Measurements from ENCODE around the gene PLOD2. TPM values are rescaled to one million over a fixed set of nuclear protein-coding genes. Genes with fewer than 3 reads are reported as not detected.

Gene PLOD2
- polyA plus RNA-seq (ENCODE audit: insufficient read length) = 10.7 TPM

DNA sequence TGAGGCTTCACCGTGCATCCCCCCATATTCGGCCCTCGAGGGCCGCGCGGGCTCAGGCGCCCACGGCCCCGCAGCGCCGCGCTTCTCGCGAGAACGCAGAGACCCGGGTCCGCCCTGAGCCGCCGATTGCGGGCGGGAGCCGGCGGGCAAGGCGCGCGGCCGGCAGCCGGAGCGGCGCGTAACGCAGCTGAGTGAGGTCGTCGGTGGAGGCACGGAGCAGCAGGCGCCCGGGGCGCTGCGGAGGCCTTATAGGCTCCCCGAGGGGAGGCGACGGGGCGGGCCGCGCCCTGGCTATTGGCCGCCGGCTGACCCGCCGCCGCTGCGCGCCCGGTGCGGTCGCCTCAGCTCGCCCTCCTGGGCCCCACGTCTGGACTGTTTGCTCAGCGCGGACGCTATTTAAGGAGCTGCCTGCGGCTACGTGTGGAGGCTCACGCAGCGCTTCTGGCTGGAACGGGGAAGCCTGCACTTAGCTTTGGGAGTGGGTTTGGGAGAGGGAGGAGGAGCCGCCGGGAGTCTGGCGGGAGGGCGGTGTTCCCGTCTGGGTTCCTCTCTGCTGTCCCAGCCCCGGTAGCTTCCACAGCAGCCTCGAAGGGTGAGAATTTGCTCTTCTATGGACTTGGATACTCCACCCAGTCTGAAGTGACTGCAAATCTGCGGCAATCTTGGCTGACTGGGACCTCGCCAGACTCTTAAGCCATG, at the start of gene PLOD2:
PLOD2 (minus strand) TSS at position 221 of the 699 bp plus-strand sequence; CDS start at position 26, 195 bp downstream.
- DNase-seq = peak; percentile 84

DNA sequence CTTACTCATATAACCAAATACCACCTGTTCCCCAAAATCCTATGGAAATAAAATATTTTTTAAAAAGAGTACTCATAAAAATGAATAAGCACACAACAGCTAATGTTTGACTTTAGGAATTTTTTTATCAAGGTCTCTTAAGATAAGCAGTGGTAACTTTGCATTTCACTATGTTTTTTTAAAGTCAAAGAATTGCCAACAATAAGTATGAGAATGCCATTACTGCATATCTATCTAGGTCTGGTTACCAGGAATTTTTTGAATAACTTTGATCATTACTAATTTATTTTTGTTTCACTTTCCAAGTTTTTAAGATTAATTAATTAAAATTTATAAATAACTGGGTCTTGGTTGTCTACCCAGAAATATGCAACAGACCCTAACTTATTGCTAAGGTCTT, 48.4 kb upstream of the PLOD2 start:
- no peak for DNase-seq

DNA sequence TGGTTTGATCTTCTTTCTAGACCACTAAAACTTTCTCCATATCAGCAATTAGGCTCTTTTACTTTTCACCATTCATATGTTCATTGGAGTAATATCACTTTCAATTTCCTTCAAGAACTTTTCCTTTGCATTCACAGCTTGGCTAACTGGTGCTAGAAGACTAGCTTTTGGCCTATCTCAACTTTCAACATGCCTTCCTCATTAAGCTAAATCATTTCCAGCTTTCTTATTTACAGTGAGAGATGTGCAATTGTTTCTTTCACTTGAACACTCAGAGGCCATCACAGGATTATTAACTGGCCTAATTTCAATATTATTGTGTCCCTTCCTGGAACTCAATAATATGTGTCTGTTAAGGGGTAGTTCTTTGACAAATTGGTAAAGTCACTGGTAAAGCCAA, 42.8 kb upstream of the PLOD2 start:
- no peak for DNase-seq

DNA sequence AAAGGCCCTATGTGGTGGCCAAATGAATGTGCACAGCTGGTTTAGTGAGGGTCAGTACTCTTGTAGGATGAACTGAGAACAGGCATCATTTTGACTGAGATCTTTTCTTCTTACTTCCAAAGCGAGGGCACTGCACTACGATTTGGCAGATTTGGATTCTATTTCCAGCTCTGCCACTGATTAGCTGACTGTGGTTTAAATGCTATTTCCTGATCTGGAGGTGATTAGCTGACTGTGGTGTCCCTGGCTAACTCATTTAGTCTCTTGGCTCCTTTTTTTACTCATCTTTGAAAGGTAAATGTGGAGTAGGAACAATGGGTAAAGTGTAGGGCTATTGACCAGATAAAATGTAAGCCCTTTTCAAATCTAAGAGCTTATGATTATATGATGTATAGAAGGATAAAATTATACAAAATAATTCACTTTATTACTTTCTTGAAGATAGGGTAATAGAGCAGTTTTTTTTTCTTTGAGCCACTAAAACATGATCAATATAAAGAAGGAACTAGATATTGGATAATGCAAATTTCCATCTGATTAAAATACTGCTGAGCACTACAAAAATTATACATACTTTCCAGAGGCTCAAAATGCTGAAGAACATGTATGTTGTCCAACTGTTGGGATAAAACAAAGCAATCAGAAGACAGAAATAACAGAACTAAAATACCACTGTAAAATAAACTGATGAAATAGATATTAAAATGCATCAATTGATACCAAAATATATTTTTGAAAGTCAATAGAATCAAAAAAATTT, 39.7 kb upstream of the PLOD2 start:
- no peak for DNase-seq

DNA sequence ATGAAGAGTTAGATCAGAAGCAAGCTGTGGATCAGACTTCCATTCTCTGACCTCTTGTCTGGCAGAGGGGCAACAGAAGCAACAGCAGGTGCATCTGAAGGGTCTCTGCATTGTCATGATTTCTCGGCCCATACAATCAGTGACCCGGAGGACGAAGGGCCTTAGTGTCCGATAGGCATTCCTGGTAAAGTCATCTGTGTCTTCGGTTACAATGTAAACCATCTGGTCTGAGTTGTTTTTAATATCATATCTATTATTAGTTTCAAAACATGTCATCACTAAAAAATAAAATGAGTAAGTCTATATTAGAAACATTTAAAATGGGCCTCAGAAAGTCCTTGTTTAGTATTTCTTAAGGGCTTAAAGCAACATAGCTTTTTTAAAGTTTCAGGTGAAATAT, 38.8 kb upstream of the PLOD2 start:
- no peak for DNase-seq

DNA sequence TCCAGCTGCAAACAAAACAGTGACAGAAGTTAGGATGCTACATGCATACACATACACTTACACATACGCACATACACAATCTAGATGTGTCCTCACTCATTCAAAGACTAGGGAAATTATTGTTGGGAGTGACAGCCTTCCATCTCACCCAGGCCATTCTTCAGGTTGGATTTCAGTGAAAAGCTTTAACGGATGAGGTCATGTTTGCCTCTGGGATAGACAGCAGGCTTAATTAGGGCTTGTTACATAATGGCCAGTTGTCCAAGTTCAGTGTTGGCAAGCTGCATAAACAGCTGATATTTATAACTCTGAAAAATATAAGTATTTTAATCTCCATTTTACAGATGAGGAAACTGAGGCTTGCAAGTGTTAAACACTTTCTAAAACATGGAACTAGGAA, 35.8 kb upstream of the PLOD2 start:
- no peak for DNase-seq

DNA sequence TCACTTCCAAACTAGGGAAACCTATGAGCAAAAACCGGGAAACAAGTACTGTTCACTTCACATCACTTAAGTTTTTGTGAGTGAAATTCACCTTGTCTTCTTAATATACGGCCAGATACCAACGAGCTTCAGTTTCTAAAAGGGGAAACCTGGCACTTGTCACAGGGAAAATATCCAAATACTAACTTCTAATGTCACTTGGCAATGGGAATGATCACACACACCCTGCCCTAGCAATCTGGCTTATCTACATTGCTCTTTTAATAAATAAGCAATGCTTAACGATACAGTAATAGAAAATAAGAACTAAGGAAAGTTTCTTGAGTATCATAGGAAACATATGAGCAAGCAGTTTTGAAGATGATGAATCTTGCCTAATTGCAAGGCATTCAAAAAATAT, 34.6 kb upstream of the PLOD2 start:
- DNase-seq = no peak

DNA sequence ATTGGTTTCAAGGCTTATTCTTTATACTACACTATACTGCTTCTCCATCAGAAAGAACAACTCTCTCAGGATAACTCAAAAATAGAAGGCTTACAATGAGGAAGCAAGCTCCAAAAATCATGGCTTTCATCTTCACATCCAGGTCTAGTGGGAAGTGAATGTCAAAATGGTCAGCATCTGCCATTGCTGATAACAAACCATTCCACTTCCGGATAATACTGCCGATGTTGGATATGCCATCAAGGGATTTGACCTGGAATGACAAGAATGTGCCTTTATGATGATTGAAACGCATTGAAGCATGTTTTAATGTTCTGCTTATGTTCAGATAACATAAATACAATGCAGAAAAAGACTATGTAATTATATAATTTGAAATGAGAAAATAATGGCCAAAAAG, 34.0 kb upstream of the PLOD2 start:
- DNase-seq = no peak

DNA sequence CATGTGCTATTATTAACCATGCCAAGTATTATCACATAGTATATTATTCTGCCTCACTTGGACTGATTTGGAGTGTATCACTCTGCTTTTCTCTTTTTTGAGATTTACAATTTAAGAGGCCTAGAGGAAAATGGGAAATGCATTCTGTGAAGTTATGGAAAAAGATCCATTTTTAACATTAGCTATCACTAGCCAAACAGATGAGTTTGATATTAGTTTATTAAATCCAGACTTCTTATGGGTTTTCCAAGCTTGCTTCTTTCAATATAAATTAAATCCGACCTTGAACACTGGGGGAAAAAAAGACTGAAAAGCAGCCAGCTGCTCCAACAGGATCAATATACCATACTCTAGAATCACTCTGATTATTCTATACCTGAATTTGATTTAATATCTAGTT, 30.1 kb upstream of the PLOD2 start:
- peak; percentile 26 for DNase-seq

DNA sequence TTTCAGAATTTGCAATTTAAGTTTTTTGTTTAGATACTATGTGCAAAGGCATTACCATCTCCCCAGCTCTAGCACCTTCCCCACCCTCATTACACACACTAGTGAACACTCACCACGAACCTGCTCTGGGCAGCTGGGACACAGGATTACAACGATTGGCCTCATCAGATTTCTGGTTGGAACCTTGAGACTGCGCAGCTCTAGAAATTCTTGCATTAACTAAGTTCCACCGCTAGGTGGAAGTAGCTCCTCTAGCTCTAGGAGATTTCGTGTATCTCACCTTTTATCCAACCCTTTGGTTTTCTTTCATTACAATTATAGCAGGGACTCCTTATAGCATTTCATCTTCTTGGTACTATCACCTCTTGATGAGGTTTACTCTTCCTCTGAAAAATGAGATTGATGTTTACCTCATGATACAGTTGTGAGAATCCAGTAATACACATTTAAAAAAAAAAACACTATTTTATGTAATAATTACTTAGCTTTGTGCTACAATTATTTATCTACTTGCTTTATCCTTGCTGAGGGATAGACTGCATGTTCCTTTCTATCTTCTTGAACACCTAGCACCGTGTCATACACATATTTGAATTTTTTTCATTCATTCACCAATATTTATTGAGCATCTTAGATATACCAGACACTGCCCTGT, 28.7 kb upstream of the PLOD2 start:
- peak; percentile 32 for DNase-seq

DNA sequence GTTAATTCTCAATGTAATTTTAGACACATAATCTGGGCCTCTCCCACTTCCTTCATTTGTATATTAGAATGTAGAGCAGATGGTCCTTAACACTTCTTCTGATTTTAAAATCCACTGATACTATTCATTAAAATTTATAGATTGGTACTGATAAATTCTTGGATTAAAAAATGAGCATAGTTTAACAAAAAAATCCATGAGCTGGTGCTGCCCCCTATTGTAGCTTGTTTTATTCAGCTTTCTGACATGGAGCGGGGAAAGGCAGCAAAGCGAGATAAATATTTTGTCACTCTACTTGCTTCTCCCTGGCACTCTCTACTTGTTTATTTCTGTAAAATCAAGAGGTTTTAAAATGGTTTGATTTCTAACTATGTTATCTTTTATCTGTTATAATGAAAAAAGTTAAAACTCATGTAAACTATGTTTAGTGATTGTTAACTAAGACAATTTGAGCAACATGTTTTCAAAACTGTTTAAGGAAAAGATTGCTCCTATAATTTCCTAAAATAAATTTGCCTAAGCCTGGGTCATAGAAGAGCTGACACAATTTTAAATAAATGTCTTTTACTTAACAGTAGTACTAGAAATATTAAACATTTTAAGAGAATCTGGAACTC, 26.5 kb upstream of the PLOD2 start:
- no peak for DNase-seq

DNA sequence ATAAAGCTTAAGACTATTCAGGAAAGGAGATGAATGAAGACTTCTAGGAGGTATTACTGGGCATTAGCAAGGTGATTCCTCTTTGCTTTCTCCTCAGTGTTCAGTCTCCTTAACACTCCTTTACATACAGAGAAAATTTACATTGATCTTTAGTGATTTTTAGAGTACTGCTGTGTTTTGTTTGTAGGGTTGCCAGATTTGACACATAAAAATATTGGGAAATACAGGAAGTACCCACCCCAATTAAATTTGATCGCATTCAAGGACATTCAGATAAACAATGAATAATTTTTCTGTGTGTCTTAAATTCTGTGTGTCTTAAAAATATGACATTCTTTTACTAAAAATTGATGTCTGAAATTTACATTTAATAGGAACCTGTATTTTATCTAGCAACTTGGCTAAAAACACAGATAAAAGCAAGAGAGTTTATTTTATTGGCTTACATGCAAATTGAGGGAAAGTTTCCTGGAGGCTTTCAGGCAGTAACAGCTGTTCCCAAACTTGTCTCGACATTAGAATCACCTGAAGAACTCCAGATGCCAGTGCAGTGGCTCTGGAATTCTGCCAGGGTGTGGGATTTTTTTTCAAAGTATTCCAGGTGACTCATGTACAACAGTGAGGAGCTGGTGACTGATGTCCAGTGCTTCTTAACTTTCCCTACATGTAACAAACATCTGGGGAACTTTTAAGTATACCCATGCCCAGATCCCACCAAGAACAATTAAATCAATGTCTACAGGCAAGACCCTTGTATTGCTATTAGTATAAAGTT, 23.4 kb upstream of the PLOD2 start:
- DNase-seq = no peak

DNA sequence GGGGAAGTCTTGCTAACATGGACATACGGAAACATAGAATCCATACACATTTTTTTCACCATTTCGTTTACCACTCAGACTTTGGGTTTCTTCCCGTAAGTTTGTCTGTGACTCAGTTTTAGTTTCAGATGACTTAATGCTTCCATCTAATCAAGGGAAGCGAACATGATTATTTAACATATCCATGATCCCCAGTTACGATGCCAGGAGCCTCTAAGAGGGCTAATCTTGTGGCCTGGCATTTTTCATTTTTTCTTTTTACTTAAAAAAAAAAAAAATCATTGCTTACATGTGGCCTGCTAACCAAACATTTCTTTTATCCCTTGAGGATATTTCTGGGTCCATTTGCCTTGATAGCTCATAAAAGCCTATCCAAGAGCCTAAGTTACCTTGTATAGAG, 20.2 kb upstream of the PLOD2 start:
- DNase-seq = no peak

DNA sequence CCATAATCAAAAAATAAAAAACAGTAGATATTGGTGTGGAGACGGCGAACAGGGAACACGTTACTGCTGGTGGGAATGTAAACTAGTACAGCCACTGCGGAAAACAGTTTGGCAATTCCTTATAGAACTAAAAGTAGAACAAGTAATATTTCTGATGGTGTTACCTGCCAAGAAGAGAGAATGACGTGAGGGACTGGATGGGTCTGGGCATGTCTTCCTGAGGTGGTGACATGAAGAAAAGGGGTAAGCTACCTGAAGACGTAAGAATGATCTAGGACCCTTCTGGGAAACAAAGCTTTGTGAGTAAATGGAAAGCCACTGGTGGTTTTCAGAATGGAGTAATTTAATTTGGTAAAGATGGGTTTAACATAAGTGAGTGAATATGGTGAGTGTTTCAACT, 19.4 kb upstream of the PLOD2 start:
- DNase-seq = no peak

DNA sequence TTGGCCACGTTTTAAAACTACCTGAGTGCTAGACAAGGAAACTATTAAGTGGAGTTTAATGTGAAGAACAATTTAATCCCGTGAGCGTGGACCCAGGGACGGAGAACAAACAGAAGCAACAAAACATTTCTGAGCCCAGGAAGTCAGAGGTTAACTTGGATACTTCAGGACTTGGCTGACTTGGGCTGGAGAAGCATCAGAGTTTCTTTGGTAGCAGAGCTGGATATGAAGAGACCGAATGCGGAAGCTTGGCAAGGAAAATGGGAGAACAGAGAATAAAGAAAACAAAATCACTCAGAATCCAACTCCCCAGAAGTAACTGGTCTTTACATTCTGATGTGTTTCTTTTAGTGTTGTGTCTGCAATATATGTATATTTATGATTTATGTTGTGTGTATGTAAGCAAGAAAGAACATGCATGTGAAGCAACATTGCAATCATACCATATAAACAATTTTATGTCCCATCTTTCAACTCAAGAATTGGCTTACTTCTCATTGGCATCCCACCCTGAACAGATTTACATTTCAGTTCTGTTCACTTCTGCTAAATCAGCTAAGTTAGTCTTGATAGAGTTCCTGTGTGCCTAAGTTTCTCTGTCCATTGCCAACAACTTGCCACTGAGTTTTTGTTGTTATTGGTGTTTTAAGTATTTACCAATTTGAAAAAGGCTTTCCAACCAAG, 17.2 kb upstream of the PLOD2 start:
- DNase-seq = no peak

DNA sequence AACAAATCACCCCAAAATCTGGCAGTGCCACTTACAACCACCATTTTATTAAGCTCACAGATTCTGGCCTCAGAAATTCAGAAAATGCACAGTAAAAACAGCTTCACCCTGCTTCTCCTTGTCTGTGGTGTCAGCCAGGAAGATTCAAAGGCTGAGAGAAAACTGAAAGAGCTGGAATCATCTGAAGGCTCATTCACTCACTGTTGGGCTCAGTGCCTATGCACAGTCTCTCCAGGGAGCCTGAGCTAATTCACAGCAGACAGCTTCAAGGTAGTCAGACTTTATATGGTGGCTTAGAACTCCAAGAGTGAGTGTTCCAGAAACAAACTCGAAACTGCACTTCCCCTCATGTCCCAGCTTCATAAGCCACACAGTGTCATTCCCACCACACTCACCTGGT, 16.5 kb upstream of the PLOD2 start:
- no peak for DNase-seq

DNA sequence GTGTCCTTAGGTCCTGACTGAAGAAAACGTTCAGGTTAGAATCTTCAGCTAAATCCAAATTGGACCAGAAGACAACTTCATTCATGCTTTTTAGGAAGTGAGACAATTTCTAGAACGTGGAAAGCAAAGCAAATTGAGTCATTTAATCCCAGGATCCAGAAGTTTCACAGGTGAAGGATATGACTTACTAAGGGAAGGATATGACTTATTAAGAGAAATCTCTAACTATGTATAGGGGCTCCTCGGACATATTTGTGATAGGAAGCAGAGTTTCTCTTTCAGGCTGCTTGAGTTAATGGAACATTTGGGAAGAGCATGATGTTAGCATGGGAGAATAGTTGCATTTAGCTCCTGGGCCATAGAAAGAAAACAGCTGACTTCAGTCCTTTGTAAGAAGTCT, 16.1 kb upstream of the PLOD2 start:
- DNase-seq = no peak

DNA sequence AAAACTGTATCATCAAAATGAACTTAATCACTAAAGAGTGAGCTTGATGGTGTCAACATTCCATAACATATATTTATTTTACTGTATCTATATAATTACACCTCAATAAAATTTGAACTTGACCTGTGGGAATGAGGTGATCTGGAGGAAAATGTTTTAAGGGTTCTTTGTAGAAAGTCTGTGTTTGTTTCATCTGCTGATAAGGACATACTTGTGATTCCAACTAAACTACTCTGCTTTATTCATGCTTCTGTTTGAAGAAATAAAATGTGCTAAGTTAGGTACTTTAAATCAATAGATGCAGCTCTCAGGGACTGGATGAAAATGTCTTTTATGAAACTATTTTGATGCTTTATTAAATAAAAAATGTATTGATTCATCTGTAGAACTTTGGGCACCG, 11.6 kb upstream of the PLOD2 start:
- DNase-seq = no peak

DNA sequence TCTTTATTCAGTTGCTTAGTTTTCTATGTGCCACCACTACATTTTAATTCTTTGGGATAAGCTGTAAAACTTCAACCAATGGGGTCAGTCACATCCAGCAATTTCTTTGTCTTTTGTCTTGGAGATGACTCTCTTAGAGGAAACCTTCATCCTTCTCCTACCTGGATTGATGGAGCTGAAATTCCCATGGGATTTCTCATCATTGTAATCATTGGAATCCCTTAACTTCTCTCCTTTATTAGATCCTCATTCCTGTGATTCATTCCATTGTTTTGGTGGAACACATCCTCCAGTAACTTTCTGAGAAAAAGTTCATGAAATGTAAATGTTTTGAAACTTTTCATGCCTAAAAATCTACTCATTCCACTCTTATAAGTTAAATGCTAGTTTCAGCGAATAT, 9.6 kb upstream of the PLOD2 start:
- no peak for DNase-seq

DNA sequence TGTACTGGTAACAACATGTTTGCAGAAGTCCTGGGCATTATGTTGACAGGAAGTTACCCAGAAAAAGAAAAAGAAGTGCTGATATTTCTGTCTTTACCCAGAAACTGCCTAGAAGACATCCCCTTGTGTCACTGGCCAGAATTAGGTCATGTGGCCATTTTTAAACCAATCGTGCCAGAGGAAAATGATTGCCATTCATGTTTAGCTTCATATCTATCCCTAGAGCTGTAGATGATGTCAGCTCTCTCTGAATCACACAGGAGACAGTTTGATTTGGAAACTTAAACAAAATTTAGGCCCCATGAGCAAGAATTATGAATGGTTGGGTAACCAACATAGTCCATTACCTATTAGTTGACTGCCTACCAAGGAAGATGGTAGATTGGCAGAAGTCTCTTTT, 8.9 kb upstream of the PLOD2 start:
- DNase-seq = no peak

DNA sequence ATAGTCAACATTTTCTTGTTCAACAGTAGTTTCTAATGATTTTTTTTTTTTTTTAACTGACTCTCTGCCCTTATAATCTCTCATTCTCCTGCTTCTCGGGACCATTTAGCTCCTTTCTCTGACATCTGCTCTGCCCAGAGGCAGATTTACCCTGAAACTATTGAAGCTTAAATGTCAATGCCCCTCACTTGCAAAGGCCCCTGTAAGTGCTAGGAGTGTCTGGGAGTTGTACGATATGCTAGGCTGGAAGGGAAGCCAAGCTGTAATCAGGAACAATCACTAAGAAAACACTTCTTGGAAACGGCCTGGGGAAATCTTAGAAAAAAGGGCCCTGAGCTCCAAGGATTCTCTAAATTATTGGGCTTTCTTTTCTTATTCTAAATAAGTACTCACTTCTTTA, 5.8 kb upstream of the PLOD2 start:
- no peak for DNase-seq

DNA sequence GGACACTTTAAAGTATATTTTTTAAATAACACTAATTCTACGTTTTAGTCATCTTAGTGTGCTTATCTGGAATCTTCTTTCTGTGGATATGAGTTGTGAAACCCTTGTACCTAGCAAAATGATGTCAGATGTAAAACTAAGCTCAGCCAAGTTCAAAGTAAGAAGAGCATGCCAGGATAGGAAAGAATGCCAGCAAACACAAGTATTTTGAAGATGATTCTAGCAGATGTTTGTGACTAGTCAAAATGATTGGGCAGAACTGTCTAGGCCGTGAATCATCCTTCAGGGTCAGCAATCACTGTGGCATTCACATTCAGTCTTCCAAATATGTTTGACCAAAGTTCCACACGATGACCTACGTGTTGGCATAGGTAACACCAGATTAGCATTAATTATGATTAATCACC, 5.4 kb upstream of the PLOD2 start:
- peak; percentile 74 for DNase-seq

Measured in hindlimb muscle (tissue), 1 donor.